Measurements from ENCODE around the gene TXNL4B.

TXNL4B gene

DNA sequence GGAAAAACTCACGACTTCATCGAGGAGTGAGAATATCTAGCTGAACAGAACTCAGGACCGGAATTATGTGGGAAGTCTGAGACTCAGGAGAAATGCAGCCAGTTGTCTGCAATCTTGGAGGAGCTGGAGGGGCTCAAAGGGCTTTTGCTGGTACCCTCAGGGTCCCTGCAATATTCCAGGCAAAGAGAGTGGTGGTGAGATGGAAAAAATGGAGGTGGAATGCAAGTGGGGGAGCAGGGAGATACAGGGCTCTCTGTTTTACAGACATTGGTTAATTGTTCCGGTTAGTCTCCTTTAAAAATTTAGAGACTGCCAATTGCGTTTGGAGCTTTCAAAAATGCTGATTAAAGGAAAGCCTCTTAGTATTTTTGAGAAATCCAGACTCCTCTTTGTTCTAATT is 57.3 kb downstream of the TXNL4B start:
- DNase-seq (ENCODE audit: low read depth, low spot score): no peak
- CTCF ChIA-PET: no interaction called here
- POLR2A ChIA-PET: no interaction called here
- TF ChIP-seq, protein P1, sequence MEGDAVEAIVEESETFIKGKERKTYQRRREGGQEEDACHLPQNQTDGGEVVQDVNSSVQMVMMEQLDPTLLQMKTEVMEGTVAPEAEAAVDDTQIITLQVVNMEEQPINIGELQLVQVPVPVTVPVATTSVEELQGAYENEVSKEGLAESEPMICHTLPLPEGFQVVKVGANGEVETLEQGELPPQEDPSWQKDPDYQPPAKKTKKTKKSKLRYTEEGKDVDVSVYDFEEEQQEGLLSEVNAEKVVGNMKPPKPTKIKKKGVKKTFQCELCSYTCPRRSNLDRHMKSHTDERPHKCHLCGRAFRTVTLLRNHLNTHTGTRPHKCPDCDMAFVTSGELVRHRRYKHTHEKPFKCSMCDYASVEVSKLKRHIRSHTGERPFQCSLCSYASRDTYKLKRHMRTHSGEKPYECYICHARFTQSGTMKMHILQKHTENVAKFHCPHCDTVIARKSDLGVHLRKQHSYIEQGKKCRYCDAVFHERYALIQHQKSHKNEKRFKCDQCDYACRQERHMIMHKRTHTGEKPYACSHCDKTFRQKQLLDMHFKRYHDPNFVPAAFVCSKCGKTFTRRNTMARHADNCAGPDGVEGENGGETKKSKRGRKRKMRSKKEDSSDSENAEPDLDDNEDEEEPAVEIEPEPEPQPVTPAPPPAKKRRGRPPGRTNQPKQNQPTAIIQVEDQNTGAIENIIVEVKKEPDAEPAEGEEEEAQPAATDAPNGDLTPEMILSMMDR (IDR thresholded peaks at IDR 0.05; ENCODE audit: insufficient read depth, low read length, missing control alignments): no peak
- H3K4me3 ChIP-seq (ENCODE audit: low read depth, low read length): no peak overlapping the region

Data from AG04449 (cell line).